ENCODE results near the gene CHRNG.
"Not testable (repeated sequence)": the region's sequence is repeated elsewhere in the genome, so short reads cannot be mapped to it uniquely, and the experiment has no call there.

Gene CHRNG

DNA sequence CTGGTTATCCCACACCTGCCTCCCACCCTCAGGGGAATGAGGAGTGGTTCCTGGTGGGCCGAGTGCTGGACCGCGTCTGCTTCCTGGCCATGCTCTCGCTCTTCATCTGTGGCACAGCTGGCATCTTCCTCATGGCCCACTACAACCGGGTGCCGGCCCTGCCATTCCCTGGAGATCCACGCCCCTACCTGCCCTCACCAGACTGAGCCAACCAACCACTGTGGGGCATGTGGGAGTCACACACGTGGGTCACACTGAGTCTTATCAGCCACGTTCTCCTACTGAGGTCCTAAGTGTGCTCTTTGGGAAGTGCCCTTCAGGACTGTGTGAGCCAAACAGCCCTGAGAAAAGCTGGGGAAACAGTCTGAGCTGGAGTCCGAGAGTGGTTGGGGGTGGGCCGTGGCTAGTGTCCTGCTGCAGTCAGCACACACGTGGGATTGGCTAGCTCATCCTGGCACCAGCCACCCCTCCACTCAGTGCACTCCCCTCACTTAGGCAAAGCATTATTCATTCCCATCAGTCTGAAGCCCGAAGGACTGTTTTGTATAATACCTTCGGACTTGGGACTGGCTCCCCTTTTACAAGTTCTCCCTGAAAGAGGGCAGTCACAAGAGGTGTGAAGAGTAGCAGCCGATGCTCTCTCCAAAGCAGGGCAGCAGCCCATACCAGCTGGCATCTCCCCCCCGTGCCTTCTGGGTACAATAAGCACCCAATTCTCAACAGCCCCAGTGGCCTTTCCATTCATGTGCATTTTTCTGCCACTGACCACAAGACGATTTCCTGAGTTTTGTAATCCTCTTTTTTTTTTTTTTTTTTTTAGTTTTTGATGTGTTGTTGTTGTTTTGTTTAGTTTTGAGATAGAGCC, 6.3 kb downstream of the CHRNG start:
- no peak for DNase-seq (ENCODE audit: low read depth in 2 of 2)

DNA sequence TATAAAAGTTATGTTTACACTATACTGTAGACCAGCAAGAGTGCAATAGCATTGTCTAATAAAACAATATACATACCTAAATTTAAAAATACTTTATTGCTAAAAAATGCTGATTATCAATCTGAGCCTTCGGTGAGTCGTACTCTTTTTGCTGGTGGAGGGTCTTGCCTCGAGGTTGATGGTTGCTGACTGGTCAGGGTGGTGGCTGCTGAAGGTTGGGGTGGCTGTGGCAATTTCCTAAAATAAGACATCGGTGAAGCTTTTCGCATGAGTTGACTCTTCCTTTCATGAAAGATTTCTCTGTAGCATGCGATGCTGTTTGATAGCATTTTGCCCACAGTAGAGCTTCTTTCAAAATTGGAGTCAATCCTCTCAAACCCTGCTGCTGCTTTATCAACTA, 8.5 kb downstream of the CHRNG start:
- DNase-seq (ENCODE audit: low read depth in 2 of 2), result no peak

DNA sequence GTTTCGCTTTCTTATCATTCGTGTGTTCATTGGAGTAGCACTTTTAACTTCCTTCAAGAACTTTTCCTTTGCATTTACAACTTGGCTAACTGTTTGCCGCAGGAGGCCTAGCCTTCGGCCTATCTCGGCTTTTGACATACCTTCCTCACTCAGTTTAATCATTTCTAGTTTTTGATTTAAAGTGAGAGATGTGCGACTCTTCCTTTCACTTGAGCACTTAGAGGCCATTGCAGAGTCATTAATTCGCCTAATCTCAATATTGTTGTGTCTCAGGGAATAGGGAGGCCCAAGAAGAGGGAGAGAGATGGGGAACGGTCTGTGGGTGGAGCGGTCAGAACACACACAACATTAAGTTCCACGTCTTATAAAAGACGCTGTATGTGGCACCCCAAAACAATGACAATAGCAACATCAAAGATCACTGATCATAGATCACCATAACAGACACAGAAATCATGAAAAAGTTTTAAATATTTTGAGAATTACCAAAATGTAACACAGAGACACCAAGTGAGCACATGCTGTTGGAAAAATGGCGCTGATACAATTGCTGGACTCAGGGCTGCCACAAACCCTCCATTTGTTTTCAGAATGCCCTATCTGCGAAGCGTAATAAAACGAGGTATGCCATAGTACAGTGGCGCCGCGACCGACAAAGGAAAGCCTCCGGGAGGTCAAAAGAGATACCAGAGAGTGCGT, 10.3 kb downstream of the CHRNG start:
- DNase-seq (ENCODE audit: low read depth in 2 of 2), result peak in 1 of 2 donors; percentile 25

DNA sequence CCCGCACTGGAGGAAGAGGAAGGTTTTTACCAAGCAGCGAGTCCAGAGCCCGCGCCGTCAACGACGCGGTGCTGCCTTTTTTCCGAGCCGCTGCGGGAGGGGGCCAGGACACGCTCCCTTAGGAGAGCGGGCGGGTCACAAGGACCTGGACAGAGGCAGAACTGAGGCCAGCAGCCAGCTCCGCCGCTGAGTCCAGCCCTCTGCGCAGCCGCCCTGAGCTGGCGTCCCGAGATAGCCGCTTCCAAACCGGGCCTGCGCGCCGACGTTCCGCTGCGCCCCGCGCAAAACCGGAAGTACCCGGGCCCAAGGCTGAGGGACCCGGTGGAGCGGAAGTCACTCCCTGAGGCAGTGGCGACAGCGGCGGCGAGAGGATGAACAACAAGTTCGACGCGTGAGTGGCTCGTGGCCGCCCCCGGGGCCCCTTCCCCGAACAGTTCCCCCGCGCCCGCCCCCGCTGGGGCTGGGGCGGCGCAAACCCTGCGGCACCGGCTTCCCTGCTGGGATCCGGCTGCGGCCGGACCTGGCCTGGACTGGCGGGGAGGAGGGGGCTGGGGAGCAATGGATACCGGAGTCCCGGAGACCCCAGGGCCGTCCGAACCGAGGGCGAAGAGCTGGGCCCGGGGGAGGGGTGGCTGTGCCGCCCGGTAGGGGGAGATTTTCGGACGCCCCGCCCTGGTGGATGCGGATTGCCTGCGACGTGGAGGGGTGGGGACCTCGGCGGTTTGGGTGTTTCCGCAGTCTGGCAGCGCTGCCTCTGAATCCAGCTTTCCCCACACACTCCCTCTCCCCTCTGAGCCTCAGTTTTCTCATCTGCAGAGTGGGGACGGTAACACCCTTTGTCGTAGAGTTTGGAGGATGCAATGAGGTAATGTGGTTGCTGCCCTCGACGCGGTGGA, 11.1 kb downstream of the CHRNG start, which contains the start of the genes EIF4E2 and TIGD1:
EIF4E2 (plus strand) TSS at position 336 of the 896 bp plus-strand sequence; CDS start at position 372, 36 bp downstream.
TIGD1 (minus strand) TSS at position 204 of the 896 bp plus-strand sequence. CDS start 675 bp downstream, outside the sequence.
- DNase-seq (ENCODE audit: low read depth in 2 of 2), result peak; percentile 88

DNA sequence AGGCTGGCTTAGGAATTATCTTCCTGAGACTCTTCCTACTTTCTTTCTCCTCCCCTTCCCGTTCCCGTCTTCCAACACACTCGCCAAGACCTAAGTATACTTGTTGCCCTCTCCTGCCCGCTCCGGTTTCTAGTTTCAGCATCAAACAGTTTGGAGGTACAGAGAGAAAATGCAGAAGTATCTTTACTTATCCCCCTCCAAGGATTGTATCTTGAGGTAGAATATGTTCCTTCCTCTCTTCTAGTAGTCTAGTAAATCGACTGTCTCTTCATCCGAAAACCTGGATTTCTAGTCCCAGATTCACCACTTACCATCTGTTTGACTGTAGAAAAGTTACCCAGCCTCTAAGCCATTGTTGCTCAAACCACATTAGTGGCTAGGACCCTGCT, 11.8 kb downstream of the CHRNG start:
- no peak for DNase-seq (ENCODE audit: low read depth in 2 of 2)

DNA sequence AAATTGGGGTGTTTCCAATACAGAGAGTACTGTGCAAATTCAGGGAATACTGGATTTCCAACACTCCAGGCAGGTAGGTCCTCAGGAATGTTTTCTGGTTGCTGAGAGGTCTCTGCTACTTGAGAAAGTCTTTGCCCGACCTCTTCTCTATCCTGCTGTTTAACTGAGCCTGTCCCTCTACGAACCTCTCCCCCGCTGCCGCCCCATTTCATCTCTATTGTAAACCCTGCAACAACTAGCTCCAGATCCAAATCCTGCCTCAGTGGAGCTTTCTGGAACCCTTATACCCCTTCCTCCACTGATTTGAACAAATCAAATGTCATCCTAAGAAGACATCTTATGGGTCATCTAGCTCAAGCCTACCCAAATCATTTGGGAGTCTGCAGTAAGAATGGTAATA, 12.3 kb downstream of the CHRNG start:
- DNase-seq (ENCODE audit: low read depth in 2 of 2), result no peak

DNA sequence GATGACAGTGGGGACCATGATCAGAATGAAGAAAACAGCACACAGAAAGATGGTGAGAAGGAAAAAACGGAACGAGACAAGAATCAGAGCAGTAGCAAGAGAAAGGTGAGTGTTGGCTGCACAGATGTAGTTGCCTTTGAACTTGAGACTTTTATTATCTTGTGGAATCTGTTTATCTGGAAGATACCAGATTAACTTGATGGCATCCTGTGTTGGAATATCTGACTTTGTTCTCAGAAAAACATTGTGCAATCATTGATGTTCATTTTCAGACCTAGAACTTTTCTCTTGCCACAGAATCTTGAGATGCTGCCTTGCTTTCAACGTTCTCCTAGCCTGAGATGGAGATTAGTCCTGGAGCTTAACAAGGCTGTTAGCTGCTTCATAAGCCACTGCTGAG, 16.9 kb downstream of the CHRNG start:
- no peak for DNase-seq (ENCODE audit: low read depth in 2 of 2)

DNA sequence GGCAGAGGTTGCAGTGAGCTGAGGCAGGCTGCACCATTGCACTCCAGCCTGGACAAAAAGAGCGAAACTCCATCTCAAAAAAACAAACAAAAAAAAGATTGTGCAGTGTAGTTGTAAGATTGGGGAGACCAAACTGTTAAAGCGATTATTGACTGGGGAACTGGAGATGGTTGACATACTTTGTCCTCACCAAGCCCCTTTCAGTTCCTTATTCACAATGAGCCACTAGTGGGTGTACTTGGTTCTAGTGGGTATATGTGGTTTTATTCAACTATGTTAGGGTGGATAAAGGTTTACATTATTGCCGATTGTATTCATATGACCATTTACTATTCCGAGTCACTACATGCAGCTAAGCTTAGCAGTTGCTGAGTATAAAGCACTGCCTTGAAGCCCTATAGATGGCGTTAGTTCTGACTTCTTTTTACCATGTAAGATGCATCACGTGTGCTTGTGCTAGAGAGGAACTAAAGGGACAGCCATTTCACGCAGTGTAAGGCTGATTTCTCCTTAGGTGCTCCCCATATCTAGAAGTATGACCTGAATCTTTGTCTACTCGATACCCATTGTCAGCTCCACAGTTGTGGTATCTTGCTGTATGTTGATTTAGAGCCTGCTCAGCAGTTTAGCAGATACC, 23.1 kb downstream of the CHRNG start:
- no peak for DNase-seq (ENCODE audit: low read depth in 2 of 2)

DNA sequence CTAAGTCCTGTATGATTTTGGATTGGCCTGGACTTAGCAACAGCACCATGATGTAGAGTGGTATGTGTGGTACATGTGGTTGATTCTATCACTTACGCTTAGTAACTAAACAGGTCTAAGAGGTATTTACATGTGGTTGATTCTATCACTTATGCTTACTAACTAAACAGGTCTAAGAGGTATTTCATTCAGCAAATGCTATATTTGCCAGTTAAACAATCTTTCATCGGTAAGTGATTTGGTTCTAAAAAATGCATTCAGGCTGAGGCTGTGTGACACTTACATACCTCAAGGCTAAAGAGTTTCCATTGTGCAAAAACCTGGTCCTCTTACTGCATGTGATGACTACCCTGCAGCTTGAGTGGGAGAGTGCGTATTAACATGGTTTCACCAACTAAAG, 24.1 kb downstream of the CHRNG start:
- no peak for DNase-seq (ENCODE audit: low read depth in 2 of 2)

DNA sequence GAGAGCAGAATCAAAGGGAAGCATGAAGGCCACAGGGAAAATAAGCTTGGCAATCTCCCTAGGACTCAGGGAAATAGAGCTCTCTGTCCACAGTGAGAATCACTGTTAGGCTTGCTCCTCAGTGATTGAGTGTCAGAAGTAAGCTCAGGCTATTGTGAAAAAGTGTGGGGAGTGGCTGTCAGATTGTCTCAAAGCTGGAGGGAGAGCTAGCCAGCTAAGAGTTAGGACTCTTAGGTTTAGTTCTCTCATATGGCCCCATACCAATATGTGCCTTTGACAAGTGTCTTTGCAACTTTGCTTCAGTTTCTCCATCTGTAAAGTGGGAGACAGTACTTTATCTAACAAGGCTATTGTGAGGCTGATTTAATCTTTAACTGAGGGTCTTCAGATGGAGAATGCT, 28.2 kb downstream of the CHRNG start:
- no peak for DNase-seq (ENCODE audit: low read depth in 2 of 2)

DNA sequence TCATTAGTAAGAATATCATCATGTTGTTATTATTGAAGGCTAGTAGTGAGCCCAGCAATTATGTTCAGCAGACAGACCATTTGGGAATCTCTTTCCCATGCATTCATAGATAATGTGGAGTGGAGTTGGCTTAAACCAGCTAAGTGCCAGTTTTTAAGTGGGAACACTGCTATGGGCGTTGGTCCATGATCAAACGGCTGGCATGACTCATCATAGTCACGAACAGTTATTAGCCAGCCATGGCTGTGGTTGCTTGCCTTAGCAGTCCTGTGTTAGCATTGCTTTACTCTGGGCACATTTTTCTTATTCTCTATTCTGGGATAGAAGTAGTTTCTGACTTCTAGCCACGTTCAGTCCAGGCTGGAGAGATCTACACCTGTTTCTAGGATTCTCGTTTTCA, 28.7 kb downstream of the CHRNG start:
- DNase-seq (ENCODE audit: low read depth in 2 of 2), result no peak

DNA sequence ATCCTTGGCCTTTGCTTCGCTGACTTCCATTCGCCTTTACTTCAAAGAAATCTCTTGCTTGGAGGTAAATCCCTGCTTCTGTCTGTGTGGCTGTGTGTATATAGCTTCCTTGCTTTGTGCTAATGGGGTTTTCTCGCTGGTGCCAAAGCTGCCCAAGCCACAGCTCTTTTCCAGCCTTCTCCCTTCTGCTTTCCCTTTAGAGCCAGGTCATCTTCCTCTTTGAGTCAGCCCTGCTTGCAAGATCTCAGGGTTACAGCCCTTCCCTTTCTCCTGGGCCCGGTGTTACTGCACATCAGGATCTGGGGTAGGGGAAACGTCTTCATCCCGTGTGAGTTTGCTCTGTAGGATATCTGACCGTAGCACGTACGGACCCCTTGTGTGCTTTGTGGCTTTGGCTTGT, 30.0 kb downstream of the CHRNG start:
- DNase-seq (ENCODE audit: low read depth in 2 of 2), result no peak

DNA sequence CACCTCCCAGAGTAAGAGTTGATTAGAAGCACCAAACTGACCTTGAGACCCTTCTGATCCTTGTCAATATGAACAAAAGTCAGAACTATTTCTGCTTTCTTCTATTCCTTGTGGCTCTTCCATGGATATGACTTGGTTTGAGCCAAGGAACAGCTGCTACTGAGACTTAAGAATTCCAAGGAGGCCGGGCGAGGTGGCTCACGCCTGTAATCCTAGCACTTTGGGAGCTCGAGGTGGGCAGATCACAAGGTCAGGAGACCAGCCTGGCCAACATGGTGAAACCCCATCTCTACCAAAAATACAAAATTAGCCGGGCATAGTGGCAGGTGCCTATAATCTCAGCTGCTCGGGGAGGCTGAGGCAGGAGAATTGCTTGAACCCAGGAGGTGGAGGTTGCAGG, 31.0 kb downstream of the CHRNG start:
- not testable (repeated sequence) for DNase-seq (ENCODE audit: low read depth in 2 of 2)

DNA sequence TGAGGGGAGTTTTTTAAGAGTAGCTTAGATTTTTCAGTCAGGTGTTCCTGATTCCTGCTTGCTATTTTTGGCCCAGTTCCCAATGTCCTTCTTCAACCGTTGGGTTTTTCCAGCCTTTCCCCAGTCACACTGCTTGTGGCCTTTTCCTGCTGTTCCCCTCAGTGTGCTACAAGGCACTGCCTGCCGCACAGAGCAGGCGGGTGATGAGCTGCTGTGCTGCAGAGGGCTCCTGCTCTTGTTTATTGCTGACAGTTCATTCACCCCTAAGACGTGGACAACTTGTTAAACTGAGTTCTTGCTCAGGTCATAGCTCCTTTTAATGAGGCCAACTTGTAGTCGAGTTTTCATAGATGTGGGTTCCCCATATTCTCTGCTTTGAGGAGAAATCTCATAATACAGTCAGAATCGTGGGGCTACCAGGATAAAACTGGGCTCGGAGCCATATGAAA, 31.6 kb downstream of the CHRNG start:
- DNase-seq (ENCODE audit: low read depth in 2 of 2), result no peak

DNA sequence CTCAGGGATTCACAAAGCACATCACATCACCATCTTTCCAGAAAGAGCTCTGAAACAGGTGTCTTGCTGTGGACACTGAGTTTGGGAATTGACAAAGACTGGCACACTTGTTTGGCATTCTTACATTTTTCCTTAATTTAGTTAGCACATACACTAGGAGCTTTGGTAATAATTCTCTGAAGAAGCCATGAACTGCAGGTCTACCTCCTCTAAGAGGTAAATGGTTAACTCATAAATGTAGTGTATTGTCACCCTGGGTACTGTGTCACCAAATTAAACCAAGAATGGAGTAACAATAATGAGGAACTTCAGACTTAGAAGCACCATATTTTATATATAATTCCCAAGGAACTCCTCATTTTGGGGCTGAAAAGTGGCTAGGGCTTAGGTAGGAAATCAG, 33.5 kb downstream of the CHRNG start:
- DNase-seq (ENCODE audit: low read depth in 2 of 2), result no peak

DNA sequence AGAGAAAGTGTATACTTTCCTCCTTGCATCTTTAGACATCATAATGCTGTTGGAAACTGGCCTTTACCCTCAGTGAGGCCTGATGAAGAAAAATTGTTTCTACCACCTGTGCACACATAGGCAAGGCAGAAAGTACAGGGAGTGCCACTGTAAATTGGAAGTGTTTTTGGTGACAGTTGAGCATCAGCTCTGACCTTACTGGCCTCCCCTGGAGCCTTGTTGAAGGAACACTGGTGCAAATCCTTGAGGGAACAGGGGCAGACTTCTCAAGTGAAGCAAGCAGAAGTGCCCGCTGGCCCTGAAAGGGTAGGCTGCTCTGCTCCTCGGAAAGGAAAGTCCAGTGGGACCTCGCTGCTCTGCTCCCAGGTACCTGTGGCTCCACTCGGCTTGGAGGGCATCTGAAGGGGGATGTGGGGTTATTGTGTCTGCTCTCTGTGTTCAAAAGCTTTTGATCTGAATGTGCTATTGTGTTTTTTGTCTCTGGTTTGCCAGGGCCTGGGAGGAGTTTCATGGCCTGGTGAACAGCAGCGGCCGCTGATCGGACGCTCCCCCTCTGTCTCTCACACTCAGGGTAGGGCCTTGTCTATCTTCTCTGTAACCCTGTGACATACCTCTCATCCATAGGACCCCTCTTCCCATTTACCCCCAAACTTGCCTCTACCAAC, 34.4 kb downstream of the CHRNG start:
- DNase-seq (ENCODE audit: low read depth in 2 of 2), result no peak

DNA sequence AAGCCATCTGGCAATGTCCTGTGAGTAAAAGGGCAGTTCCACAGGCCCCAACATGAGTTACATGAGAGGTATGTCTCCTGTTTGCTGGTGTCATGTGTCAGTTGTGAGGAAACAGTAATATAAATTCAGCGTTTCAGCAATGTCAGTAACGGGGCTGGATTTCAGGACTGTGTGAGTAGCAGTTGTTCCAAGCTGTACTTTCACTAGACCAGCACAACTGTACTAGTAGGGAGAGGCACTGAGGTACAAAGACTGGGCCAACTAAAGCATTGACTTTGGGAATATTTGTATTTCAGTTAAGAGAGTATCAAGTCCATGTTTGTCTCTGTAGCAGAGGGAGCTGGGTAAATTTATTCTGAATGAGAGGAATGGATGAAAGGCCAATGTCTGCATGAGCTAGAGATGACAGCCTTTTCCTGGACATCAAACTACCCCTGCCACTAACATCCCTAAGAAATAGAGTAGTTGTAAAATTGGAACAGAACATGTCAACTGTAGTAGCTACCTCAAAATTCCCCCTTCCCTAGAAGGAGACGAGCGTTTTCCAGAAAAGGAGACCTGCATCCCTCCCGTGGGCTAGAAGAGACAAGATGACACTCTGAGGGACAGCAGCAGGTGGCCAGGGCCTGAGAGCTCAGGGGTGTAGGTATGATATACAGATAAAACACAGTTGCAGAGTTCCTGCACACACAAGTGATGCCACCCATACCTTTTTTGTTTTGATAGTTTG, 35.3 kb downstream of the CHRNG start:
- no peak for DNase-seq (ENCODE audit: low read depth in 2 of 2)

DNA sequence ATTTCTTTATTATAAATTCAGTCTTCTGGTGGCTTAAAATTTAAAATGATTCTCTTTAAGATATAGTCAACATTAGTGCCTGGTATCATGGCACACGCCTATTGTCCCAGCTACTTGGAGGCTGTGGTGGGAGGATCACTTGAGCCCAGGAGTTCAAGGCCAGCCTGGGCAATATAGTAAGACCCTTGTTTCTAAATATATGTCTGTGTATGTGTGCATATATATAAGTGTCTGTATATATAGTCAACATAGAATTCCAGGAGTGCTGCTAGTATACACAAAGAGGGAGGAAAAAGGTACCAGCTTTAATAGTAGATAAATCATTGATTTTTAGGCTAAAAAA, 35.9 kb downstream of the CHRNG start:
- no peak for DNase-seq (ENCODE audit: low read depth in 2 of 2)

DNA sequence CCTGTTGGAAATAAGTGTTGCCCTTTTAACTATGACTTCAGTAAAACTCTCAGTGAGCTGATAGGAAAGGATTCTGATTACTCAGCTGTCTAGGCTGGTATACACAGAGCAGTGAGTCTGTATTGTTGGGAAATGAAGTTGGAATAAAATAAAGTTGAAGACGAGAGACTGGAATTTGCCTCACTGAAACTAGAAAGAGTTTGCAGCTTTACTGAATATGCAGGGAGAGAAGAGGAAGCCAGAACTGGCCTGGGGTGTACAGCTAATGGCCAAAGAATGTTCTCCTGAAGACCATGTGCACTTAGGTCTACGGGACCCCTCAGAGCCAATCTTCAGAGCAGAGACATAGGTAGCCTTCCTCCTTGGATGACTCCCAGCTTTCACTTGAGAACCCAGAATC, 37.5 kb downstream of the CHRNG start:
- DNase-seq (ENCODE audit: low read depth in 2 of 2), result no peak

DNA sequence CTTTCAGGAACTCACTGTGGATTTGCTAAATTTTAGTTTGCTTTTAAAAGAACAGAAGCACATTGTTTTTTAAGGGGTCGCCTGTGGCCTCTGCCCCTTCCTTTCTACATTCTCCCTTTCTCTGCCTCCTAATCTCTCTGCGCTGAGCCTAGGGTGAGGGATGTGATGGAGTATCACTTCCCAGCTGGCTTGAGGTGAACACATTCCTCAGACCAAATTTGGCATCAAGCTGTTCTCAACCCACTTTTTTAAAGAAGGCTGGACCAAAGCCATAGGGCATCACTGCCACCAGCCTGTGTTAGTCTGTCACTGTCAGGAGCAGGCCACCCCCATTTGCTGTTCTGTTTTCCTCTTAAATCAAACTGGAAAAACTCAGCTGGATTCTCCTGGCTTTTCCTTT, 38.3 kb downstream of the CHRNG start:
- DNase-seq (ENCODE audit: low read depth in 2 of 2), result no peak

All from stimulated activated CD4-positive, alpha-beta T cell treated with anti-CD3 and anti-CD28 coated beads, Interleukin-1b, Interleukin-23, amount 100 ng/mL, for 4 hours (primary cell).